Liver (tissue), 3 donors: ENCODE data around the gene CHIC2.

Source experiments
- CTCF ChIP-seq: fragments of 150-350 bp; IDR thresholded peaks from 2 replicates; pipeline ENCODE4 v1.5.1; 2017; ENCODE audit warnings: improper control_type of control experiment, low read depth, low read length; ENCODE audit not compliant: missing input control
- FOXA2 ChIP-seq: IDR thresholded peaks from 2 replicates; pipeline ENCODE4 v1.6.1; 2016; ENCODE audit warnings: antibody characterized with exemption
- JUND ChIP-seq, 2 donors: IDR thresholded peaks; 2 replicates each; pipeline ENCODE4 v1.6.1; 2016; ENCODE audit warnings: antibody characterized with exemption in 2 of 2
- REST ChIP-seq: IDR thresholded peaks from 2 replicates; pipeline ENCODE4 v1.6.1; 2016; ENCODE audit warnings: antibody characterized with exemption, mild to moderate bottlenecking
- SP1 ChIP-seq: IDR thresholded peaks from 2 replicates; pipeline ENCODE4 v1.6.1; 2018; ENCODE audit warnings: antibody characterized with exemption, mild to moderate bottlenecking
- TAF1 ChIP-seq: conservative IDR thresholded peaks from 2 replicates; pipeline ENCODE4 v1.6.1; 2016; ENCODE audit warnings: antibody characterized with exemption, mild to moderate bottlenecking
- donor health status: healthy.
- donor health status: healthy.

- TF ChIP-seq REST (no peak), FOXA2 (no peak), CTCF (no peak), JUND (IDR thresholded peaks at IDR 0.05) (no peak), TAF1 (no peak), SP1 (no peak)
These were observed 47.1 kb downstream of the CHIC2 start for GRCh38 chr4:54017308-54017707.
